ENCODE results near the gene ASPDH.
A peak's percentile ranks its signal among the peaks of the same experiment; 100 is the strongest.

Gene ASPDH

DNA sequence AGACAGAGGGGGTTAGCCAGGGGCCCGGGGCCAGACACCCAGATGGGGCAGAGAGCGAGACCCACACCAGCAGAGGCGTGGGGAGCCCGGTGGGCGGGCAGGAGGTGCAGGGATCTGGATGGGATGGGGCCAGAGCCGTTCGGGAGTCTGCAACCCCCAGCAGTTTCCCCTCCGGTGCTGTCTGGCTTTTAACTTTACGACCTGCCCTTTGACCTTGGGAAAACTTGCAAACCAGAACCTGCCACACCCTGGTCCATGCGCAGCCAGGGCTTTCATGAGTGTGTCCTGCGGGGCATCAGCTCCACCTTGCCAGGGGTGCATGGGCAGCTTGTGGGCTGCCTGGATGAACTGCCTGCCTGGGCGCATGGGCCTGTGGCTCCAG is 12.5 kb downstream of the ASPDH start:
- DNase-seq (ENCODE audit: extremely low spot score), result no peak
- TF ChIP-seq, protein P1, sequence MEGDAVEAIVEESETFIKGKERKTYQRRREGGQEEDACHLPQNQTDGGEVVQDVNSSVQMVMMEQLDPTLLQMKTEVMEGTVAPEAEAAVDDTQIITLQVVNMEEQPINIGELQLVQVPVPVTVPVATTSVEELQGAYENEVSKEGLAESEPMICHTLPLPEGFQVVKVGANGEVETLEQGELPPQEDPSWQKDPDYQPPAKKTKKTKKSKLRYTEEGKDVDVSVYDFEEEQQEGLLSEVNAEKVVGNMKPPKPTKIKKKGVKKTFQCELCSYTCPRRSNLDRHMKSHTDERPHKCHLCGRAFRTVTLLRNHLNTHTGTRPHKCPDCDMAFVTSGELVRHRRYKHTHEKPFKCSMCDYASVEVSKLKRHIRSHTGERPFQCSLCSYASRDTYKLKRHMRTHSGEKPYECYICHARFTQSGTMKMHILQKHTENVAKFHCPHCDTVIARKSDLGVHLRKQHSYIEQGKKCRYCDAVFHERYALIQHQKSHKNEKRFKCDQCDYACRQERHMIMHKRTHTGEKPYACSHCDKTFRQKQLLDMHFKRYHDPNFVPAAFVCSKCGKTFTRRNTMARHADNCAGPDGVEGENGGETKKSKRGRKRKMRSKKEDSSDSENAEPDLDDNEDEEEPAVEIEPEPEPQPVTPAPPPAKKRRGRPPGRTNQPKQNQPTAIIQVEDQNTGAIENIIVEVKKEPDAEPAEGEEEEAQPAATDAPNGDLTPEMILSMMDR (IDR thresholded peaks at IDR 0.05; ENCODE audit: control extremely low read depth, extremely low read depth, low read depth, missing control alignments), result no peak
- ChIA-PET CTCF (interaction anchor here (1.7 kb wide), 1 partner anchor 56 kb away, joined by 5 read pairs; no protein-coding TSS in a partner anchor), POLR2A (interaction anchor here (0.6 kb wide), 1 partner anchor 10 kb away, joined by 3 read pairs; the partner anchor contains the start of gene JOSD2)

DNA sequence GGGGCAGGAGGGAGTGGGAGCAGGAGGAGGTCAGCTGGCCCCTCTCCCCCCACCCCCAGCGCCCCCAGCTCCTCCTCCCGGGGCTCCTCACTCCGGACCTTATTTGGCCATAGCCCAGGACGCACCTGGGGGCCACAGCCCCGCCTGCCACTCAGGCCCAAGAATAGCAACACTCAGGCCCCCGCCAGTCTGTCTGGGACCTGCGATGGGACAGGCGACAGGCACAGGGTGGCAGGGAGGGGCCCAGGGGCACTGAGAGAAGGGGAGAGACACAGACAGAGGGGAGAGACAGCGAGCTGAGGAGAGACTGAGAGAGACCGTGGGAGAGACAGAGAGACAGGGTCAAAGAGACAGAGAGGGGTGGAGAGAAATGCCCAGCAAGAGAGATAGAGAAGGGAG is 13.0 kb downstream of the ASPDH start:
- ChIA-PET POLR2A (interaction anchor here (0.6 kb wide), 1 partner anchor 10 kb away, joined by 3 read pairs; the partner anchor contains the start of gene JOSD2), CTCF (interaction anchor here (1.0 to 1.7 kb wide), 2 partner anchors 56 to 143 kb away, joined by 3 to 5 read pairs; no protein-coding TSS in a partner anchor)
- no peak for DNase-seq (ENCODE audit: extremely low spot score)
- TF ChIP-seq, protein P1 (IDR thresholded peaks at IDR 0.05; ENCODE audit: control extremely low read depth, extremely low read depth, low read depth, missing control alignments), result no peak

DNA sequence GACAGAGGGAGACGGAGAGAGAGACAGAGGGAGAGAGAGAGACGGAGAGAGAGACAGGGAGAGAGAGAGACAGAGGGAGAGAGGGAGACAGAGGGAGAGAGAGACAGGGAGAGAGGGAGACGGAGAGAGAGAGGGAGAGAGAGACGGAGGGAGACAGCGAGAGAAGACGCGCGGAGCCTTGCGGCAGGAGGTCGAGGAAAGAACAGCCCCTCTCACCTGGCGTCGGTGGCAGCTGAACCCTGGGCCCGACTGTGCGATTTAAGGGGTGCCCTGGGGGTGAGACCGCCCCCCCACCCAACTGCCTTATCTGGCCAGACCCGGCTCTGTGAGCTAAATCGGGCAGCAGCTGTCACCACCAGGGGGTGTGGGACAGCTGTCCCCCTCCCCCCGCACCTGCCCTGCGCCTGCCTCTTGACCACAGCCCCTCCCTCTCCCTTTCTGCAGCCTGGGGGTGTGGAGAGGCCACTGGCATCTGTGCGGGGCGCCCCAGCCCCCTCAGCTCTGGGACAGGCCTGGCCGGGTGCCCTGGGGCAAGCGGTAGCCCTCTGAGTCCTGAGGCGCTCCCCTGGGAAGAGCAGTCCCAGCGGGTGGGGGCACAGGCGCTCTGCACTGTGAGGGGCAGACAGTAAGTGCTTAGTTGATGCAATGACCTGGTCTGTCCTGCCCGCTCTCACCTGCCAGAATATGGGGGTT is 13.5 kb downstream of the ASPDH start:
- TF ChIP-seq, protein P1 (IDR thresholded peaks at IDR 0.05; ENCODE audit: control extremely low read depth, extremely low read depth, low read depth, missing control alignments), result no peak
- CTCF ChIA-PET, result interaction anchor here (1.0 to 1.7 kb wide), 2 partner anchors 57 to 143 kb away, joined by 3 to 5 read pairs; no protein-coding TSS in a partner anchor
- DNase-seq (ENCODE audit: extremely low spot score), result peak; percentile 61

DNA sequence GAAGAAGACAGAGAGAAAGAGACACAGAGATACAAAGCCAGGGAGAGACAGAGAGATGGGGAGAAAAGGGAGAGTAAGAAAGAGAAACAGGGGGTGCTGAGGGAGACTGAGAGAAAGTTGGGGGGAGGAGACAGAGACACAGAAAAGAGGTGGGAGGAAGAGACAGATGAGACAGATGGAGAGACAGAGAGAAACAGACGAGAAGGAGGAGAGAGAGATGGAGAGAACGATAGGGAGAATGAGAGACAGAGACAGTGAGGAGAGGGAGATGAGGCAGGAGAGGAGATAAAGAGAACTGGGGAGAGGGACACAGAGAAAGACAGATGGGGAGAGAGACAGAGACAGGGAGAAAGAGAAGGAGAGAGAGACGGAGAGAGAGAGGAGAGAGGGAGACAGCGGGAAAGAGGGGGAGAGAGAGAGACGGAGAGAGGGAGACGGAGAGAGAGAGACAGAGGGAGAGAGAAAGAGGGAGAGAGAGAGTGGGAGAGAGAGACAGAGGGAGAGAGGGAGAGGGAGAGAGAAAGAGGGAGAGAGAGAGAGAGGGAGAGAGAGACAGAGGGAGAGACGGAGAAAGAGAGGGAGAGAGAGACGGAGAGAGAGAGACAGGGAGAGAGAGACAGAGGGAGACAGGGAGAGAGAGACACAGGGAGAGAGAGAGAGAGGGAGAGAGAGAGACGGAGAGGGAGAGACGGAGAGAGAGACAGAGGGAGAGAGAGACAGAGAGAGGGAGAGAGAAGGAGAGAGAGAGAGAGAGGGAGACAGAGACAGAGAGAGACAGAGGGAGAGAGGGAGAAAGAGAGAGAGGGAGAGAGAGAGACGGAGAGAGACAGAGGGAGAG is 15.3 kb downstream of the ASPDH start:
- TF ChIP-seq, protein P1 (IDR thresholded peaks at IDR 0.05; ENCODE audit: control extremely low read depth, extremely low read depth, low read depth, missing control alignments), result no peak
- ChIA-PET POLR2A (no interaction called here), CTCF (no interaction called here)
- no peak for DNase-seq (ENCODE audit: extremely low spot score)

More for the DNA sequence above, 13.5 kb downstream of the ASPDH start:
- POLR2A ChIA-PET, result interaction anchor here (0.6 kb wide), 1 partner anchor 11 kb away, joined by 3 read pairs; the partner anchor contains the start of gene JOSD2

DNA sequence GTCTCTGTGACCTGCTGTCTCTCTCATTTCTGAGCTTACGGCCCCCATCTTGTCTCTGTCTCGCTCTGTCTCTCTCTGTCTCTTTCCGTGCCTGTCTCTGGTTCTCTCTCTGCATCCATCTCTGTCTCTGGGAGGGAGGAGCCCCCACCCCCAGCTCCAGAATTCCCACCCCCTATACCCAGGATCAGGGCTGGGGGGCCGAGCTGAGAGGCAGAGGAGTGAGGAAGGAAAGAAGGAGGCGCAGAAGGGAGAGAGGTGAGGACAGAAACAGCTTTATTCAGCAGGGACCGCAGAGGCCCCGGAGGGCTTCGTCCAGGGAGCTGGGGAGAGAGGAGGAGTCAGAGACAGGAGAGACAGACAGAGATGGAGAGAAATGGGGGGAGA is 16.7 kb downstream of the ASPDH start:
- ChIA-PET POLR2A (no interaction called here), CTCF (no interaction called here)
- TF ChIP-seq, protein P1 (IDR thresholded peaks at IDR 0.05; ENCODE audit: control extremely low read depth, extremely low read depth, low read depth, missing control alignments), result no peak
- no peak for DNase-seq (ENCODE audit: extremely low spot score)

DNA sequence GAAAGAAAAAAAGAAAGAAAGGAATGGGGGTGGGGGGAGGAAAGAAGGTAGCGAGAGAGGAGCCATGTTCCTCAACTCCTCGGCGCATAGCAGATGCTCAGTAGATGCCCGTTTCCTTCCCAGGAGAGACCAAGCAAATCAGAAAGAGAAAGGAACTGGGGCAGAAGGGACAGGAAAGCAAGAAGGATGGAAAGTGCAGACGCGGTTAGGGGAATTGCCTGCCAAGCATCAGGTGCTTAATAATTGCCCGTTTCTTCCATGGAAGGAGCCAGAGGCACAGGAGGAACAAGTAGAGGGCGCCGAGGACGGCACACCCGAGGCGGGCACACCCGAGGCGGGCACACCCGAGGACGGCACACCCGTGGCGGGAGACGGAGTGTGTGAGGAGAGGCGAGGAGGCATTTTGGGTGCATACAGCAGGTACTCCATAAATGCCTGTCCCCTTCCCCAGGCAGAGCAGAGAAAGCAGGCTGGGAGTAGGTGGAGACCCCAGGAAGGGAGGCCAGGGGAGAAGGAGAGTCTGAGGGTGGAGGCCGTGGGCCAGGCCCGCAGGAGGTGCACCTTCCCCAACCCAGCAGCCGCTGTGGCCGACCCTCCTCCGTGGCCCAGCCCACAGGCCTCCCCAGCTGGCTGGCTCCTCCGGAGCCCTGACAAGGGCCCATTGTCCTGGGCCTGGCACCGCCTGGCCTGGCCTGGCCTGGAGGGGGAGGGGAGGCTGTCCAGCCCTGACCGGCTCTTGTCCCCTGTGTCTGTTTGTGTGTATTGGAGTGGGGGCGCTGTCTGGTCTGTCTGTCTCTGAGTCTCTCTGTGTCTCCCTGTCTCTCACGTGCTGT is 17.3 kb downstream of the ASPDH start:
- POLR2A ChIA-PET, result no interaction called here
- CTCF ChIA-PET, result no interaction called here
- TF ChIP-seq, protein P1 (IDR thresholded peaks at IDR 0.05; ENCODE audit: control extremely low read depth, extremely low read depth, low read depth, missing control alignments), result no peak
- DNase-seq (ENCODE audit: extremely low spot score), result no peak

All from GM10248 (cell line).